Gastrocnemius medialis (tissue), 4 donors: ENCODE data around the gene SPNS2. TPM values are rescaled to one million over a fixed set of nuclear protein-coding genes. Genes with fewer than 3 reads are reported as not detected.

Source experiments
- ATAC-seq, 2 donors: fragments of 150-250 bp; one replicate each; pipeline ENCODE4 v1.9.1; 2016
- DNase-seq, 2 donors: peaks; one replicate each; pipeline ENCODE4 v3.0.0-alpha.2; 2019
- H3K27ac ChIP-seq, 4 donors: fragments of 200-600 bp; sonication (generic); 1 replicate in 1 of 4; 2 replicates in 3 of 4; pipeline ENCODE4 v1.5.1; 2016 to 2018; ENCODE audit warnings: mild to moderate bottlenecking in 2 of 4, moderate library complexity in 1 of 4
- H3K27me3 ChIP-seq, 3 donors: fragments of 200-600 bp; sonication (generic) in 2 of 3; 1 replicate in 1 of 3; 2 replicates in 2 of 3; pipeline versions ENCODE4 v1.5.1 to v1.6.0; 2016 to 2019; ENCODE audit warnings: mild to moderate bottlenecking in 1 of 3, moderate library complexity in 1 of 3
- H3K36me3 ChIP-seq, 2 donors: fragments of 200-600 bp; sonication (generic) in 1 of 2; one replicate each; pipeline ENCODE4 v1.5.1; 2017 to 2018
- H3K4me1 ChIP-seq, 2 donors: fragments of 200-600 bp; sonication (generic) in 1 of 2; one replicate each; pipeline ENCODE4 v1.5.1; 2016 to 2017; ENCODE audit warnings: mild to moderate bottlenecking in 2 of 2
- H3K4me3 ChIP-seq, 4 donors: fragments of 200-600 bp; sonication (generic) in 3 of 4; 1 replicate in 1 of 4; 2 replicates in 3 of 4; pipeline ENCODE4 v1.5.1; 2016 to 2019; ENCODE audit warnings: mild to moderate bottlenecking in 2 of 4
- H3K9me3 ChIP-seq, 3 donors: fragments of 200-600 bp; sonication (generic) in 2 of 3; 1 replicate in 1 of 3; 2 replicates in 2 of 3; pipeline ENCODE4 v1.5.1; 2016 to 2019
- POLR2A ChIP-seq, 2 donors: fragments of 450-650 bp; IDR thresholded peaks; one replicate each; pipeline ENCODE4 v1.6.1; 2017; ENCODE audit warnings: antibody characterized with exemption in 2 of 2, mild to moderate bottlenecking in 2 of 2, moderate library complexity in 2 of 2
- in situ Hi-C, 4 donors: fragments of 200-750 bp; cut with MboI; loops; one replicate each; pipeline versions ENCODE4 v1.15.0 to v1.8.0; 2017; ENCODE audit warnings: low sequenced_read_pairs in 4 of 4
- intact Hi-C: fragments of 100-400 bp; cut with DNase I; formaldehyde crosslinking; loops from one replicate; pipeline ENCODE4 v1.15.1; 2023; ENCODE audit warnings: low total_unique reads
- total RNA-seq, 4 donors: library from RNA; depleted of rRNA; stranded (reverse); fragments of >200 nt; gene quantifications; one replicate each; pipeline versions ENCODE4 v1.1.0 to v1.2.3, GENCODE V29; 2016
- TF ChIP-seq, protein P1 (sequence below), 5 experiments: fragments of 450-650 bp in 3 of 5; fragments of 200-600 bp in 2 of 5; sonication (generic) in 2 of 5; IDR thresholded peaks in 4 of 5; conservative IDR thresholded peaks in 1 of 5; 1 replicate in 4 of 5; 2 replicates in 1 of 5; pipeline ENCODE4 v1.5.1; 2016 to 2019; ENCODE audit warnings: antibody characterized with exemption in 5 of 5, mild to moderate bottlenecking in 3 of 5, moderate library complexity in 3 of 5

The SPNS2 gene
- total RNA-seq, 4 donors from 2014 or later = 2.7 to 6.2 (median 4.2) TPM

- in situ Hi-C loops = loop anchor here in 2 of 4 donors (10.0 to 25.0 kb wide), 2 partner anchors 97 to 134 kb away; no protein-coding TSS in a partner anchor
- TF ChIP-seq, protein P1, sequence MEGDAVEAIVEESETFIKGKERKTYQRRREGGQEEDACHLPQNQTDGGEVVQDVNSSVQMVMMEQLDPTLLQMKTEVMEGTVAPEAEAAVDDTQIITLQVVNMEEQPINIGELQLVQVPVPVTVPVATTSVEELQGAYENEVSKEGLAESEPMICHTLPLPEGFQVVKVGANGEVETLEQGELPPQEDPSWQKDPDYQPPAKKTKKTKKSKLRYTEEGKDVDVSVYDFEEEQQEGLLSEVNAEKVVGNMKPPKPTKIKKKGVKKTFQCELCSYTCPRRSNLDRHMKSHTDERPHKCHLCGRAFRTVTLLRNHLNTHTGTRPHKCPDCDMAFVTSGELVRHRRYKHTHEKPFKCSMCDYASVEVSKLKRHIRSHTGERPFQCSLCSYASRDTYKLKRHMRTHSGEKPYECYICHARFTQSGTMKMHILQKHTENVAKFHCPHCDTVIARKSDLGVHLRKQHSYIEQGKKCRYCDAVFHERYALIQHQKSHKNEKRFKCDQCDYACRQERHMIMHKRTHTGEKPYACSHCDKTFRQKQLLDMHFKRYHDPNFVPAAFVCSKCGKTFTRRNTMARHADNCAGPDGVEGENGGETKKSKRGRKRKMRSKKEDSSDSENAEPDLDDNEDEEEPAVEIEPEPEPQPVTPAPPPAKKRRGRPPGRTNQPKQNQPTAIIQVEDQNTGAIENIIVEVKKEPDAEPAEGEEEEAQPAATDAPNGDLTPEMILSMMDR (IDR thresholded peaks at IDR 0.05 in 4 of 5, conservative IDR thresholded peaks at IDR 0.05 in 1 of 5) = no peak
- no peak for TF ChIP-seq POLR2A (IDR thresholded peaks at IDR 0.05)
- Histone ChIP-seq H3K4me3 (no peak overlapping the region), H3K4me1 (peaks cover 10 to 14% of the 10 kb centered on the region in 2 donors), H3K27me3 (no peaks in the 10 kb centered on the region), H3K9me3 (no peaks in the 10 kb centered on the region), H3K36me3 (no peaks in the 10 kb centered on the region), H3K27ac (no peak overlapping the region)
- ATAC-seq (no peak), DNase-seq (no peak)
- intact Hi-C loops = loop anchor here (10.0 kb wide), 1 partner anchor 134 kb away; no protein-coding TSS in a partner anchor
These were observed 60.6 kb downstream of the SPNS2 start for GRCh38 chr17:4559139-4559791.

DNA sequence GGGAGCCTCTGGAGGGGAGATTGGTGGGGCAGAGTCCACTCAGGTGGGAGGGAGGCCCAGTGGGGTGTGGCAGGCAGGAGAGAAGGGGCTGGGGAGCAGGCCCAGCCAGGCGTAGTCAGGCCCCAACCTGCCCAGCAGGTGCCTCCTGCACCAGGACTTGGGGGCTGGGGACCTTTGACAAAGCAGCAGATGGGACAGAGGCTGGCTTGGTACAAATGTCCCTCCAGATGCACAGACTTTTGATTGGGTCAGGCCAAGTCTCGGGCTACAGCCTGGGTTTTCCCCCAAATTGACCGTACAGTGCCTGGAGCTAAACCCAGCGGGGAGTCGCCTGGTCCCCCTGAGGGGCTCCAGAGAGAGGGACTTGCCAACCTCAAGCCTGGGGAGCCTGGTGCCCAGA, 61.3 kb downstream of the SPNS2 start:
- TF ChIP-seq POLR2A (IDR thresholded peaks at IDR 0.05) = no peak
- TF ChIP-seq, protein P1 (IDR thresholded peaks at IDR 0.05 in 4 of 5, conservative IDR thresholded peaks at IDR 0.05 in 1 of 5) = no peak
- in situ Hi-C loops = loop anchor here in 2 of 4 donors (10.0 to 25.0 kb wide), 2 partner anchors 98 to 135 kb away; no protein-coding TSS in a partner anchor
- no peak for ATAC-seq

GRCh38 chr17:4560421-4560820, 61.7 kb downstream of the SPNS2 start, which contains the start of gene GGT6:
TSS of gene GGT6 (minus strand) at chr17:4560577. CDS start at chr17:4560521, 56 bp downstream.
- H3K4me1 ChIP-seq = peaks cover 5 to 9% of the 10 kb centered on the region in 2 donors
- in situ Hi-C loops (loop anchor here in 1 of 4 donors (25.0 kb wide), 1 partner anchor 98 kb away; no protein-coding TSS in a partner anchor), intact Hi-C loops (loop anchor here (10.0 kb wide), 1 partner anchor 346 kb away; no protein-coding TSS in a partner anchor)
- H3K4me3 ChIP-seq = no peak within 1 kb of the TSS
- no peaks in the 10 kb centered on the region for H3K27me3 ChIP-seq
- TF ChIP-seq, protein P1 (IDR thresholded peaks at IDR 0.05 in 4 of 5, conservative IDR thresholded peaks at IDR 0.05 in 1 of 5) = no peak
- no peak for TF ChIP-seq POLR2A (IDR thresholded peaks at IDR 0.05)
- no peaks in the 10 kb centered on the region for H3K9me3 ChIP-seq
- ATAC-seq (no peak), DNase-seq (no peak)
- H3K27ac ChIP-seq = no peak within 1 kb of the TSS
- H3K36me3 ChIP-seq = no peaks in the 10 kb centered on the region

More for the DNA sequence above, 61.3 kb downstream of the SPNS2 start:
- Histone ChIP-seq H3K27me3 (no peaks in the 10 kb centered on the region), H3K4me3 (no peak overlapping the region), H3K9me3 (no peaks in the 10 kb centered on the region), H3K27ac (no peak overlapping the region), H3K4me1 (peaks cover 5 to 7% of the 10 kb centered on the region in 2 donors), H3K36me3 (no peaks in the 10 kb centered on the region)
- intact Hi-C loops = loop anchor here (10.0 kb wide), 2 partner anchors 135 to 345 kb away; no protein-coding TSS in a partner anchor
- DNase-seq = no peak

GRCh38 chr17:4560837-4561256, 62.2 kb downstream of the SPNS2 start:
- intact Hi-C loops = loop anchor here (10.0 kb wide), 1 partner anchor 346 kb away; no protein-coding TSS in a partner anchor
- H3K9me3 ChIP-seq = no peaks in the 10 kb centered on the region
- no peak overlapping the region for H3K27ac ChIP-seq
- H3K27me3 ChIP-seq = no peaks in the 10 kb centered on the region
- no peak for ATAC-seq
- no peak overlapping the region for H3K4me3 ChIP-seq
- TF ChIP-seq, protein P1 (IDR thresholded peaks at IDR 0.05 in 4 of 5, conservative IDR thresholded peaks at IDR 0.05 in 1 of 5) = no peak
- TF ChIP-seq POLR2A (IDR thresholded peaks at IDR 0.05) = no peak
- H3K36me3 ChIP-seq = no peaks in the 10 kb centered on the region
- peaks cover 3 to 8% of the 10 kb centered on the region in 2 donors for H3K4me1 ChIP-seq
- DNase-seq = no peak
- in situ Hi-C loops = loop anchor here in 1 of 4 donors (25.0 kb wide), 1 partner anchor 99 kb away; no protein-coding TSS in a partner anchor
